HepG2 (cell line): Measurements from ENCODE around the gene WDR54. TPM values are rescaled to one million over a fixed set of nuclear protein-coding genes. Genes with fewer than 3 reads are reported as not detected.

Experiments
- AGO1 ChIP-seq: fragments of 200-400 bp; formaldehyde crosslinking; IDR thresholded peaks from 2 replicates; pipeline ENCODE4 v1.6.1; 2017; ENCODE audit warnings: mild to moderate bottlenecking, low read depth, low read length, moderate library complexity; ENCODE audit not compliant: poor library complexity, severe bottlenecking
- ATF7-NPFF ChIP-seq: sonication (generic); formaldehyde crosslinking; IDR thresholded peaks from 2 replicates; pipeline ENCODE4 v1.8.1; 2023; ENCODE audit warnings: mild to moderate bottlenecking, low read depth, missing genetic modification reagents, moderate library complexity
- BHLHE40 ChIP-seq: IDR thresholded peaks from 2 replicates; pipeline ENCODE4 v1.6.1; 2011; ENCODE audit warnings: low read length, improper control_type of control experiment
- CREBL2 ChIP-seq: sonication (generic); formaldehyde crosslinking; IDR thresholded peaks from 2 replicates; pipeline ENCODE4 v1.8.1; 2023; ENCODE audit warnings: missing genetic modification reagents, mild to moderate bottlenecking, borderline replicate concordance
- ELF3 ChIP-seq: IDR thresholded peaks from 2 replicates; pipeline ENCODE4 v1.6.1; 2016; ENCODE audit warnings: missing genetic modification reagents, missing compliant biosample characterization
- HES4 ChIP-seq: sonication (generic); formaldehyde crosslinking; IDR thresholded peaks from 2 replicates; pipeline ENCODE4 v1.9.0; 2021; ENCODE audit warnings: mild to moderate bottlenecking, missing genetic modification reagents, borderline replicate concordance
- HNRNPL ChIP-seq: fragments of 200-400 bp; formaldehyde crosslinking; IDR thresholded peaks from 2 replicates; pipeline ENCODE4 v1.6.1; 2017; ENCODE audit warnings: mild to moderate bottlenecking, low read depth, low read length
- IRF1 ChIP-seq: sonication (generic); formaldehyde crosslinking; IDR thresholded peaks from 2 replicates; pipeline ENCODE4 v1.4.0; 2020; ENCODE audit warnings: low read depth, mild to moderate bottlenecking, missing genetic modification reagents
- MBD4 ChIP-seq: IDR thresholded peaks from 2 replicates; pipeline ENCODE4 v1.6.1; 2012; ENCODE audit warnings: low read length, inconsistent platforms, borderline replicate concordance
- MYPOP ChIP-seq: sonication (generic); formaldehyde crosslinking; IDR thresholded peaks from 2 replicates; pipeline ENCODE4 v1.8.1; 2023; ENCODE audit warnings: mild to moderate bottlenecking, moderate library complexity, missing genetic modification reagents
- MZF1 ChIP-seq: sonication (generic); formaldehyde crosslinking; IDR thresholded peaks from 2 replicates; pipeline ENCODE4 v1.8.1; 2023; ENCODE audit warnings: mild to moderate bottlenecking, missing genetic modification reagents, borderline replicate concordance
- NFKBIZ ChIP-seq: IDR thresholded peaks from 2 replicates; pipeline ENCODE4 v1.6.1; 2018; ENCODE audit warnings: missing genetic modification reagents, missing compliant biosample characterization
- TGIF2 ChIP-seq: IDR thresholded peaks from 2 replicates; pipeline ENCODE4 v1.6.1; 2016; ENCODE audit warnings: control low read depth, missing compliant biosample characterization
- THAP9 ChIP-seq: sonication (generic); formaldehyde crosslinking; IDR thresholded peaks from 2 replicates; pipeline ENCODE4; 2020; ENCODE audit warnings: missing genetic modification reagents, mild to moderate bottlenecking, borderline replicate concordance
- THYN1 ChIP-seq: sonication (generic); formaldehyde crosslinking; IDR thresholded peaks from 2 replicates; pipeline ENCODE4 v1.8.1; 2023; ENCODE audit warnings: low read depth, mild to moderate bottlenecking, moderate library complexity, missing genetic modification reagents, borderline replicate concordance
- YEATS2 ChIP-seq: sonication (generic); formaldehyde crosslinking; IDR thresholded peaks from 2 replicates; pipeline ENCODE4 v1.4.0; 2020; ENCODE audit warnings: missing genetic modification reagents, borderline replicate concordance
- ZNF264 ChIP-seq: sonication (generic); formaldehyde crosslinking; IDR thresholded peaks from 2 replicates; pipeline ENCODE4 v1.4.0; 2020; ENCODE audit warnings: missing genetic modification reagents
- ZNF317 ChIP-seq: sonication (generic); formaldehyde crosslinking; IDR thresholded peaks from 2 replicates; pipeline ENCODE4 v1.5.0; 2020; ENCODE audit warnings: mild to moderate bottlenecking, missing genetic modification reagents
- ZNF572 ChIP-seq: sonication (generic); formaldehyde crosslinking; IDR thresholded peaks from 2 replicates; pipeline ENCODE4 v1.5.1; 2020; ENCODE audit warnings: mild to moderate bottlenecking, missing genetic modification reagents
- ZNF709 ChIP-seq: sonication (generic); formaldehyde crosslinking; IDR thresholded peaks from 2 replicates; pipeline ENCODE4 v1.5.0; 2020; ENCODE audit warnings: mild to moderate bottlenecking, missing genetic modification reagents
- ZNF879 ChIP-seq: sonication (generic); formaldehyde crosslinking; IDR thresholded peaks from 2 replicates; pipeline ENCODE4 v1.8.1; 2023; ENCODE audit warnings: missing genetic modification reagents
- polyA plus RNA-seq, 8 experiments: library from polyadenylated mRNA; depleted of rRNA in 3 of 8; stranded (reverse) in 7 of 8; unstranded in 1 of 8; fragments of >200 nt; fragmentation: Illumina TruSeq in 4 of 8; extraction: Trizol in 4 of 8; gene quantifications; 2 replicates each; pipeline versions ENCODE4 v1.2.1 to v1.2.3, GENCODE V29; 2011 to 2016; ENCODE audit warnings: low read depth in 4 of 8, missing spikeins in 1 of 8, mixed read lengths in 1 of 8; ENCODE audit not compliant: insufficient read depth in 1 of 8
- total RNA-seq, 5 experiments: library from RNA; depleted of rRNA; stranded (reverse); fragments of >200 nt; fragmentation: Illumina TruSeq; extraction: Trizol; gene quantifications; 2 replicates each; pipeline ENCODE4 v1.2.3, GENCODE V29; 2016; ENCODE audit warnings: low read depth in 1 of 5
- TF ChIP-seq, protein P1 (sequence below): sonication (generic); formaldehyde crosslinking; conservative IDR thresholded peaks from 2 replicates; pipeline ENCODE4 v1.8.0; 2022; ENCODE audit warnings: low read depth, missing genetic modification reagents
- TF ChIP-seq, protein P2 (sequence below): IDR thresholded peaks from 2 replicates; pipeline ENCODE4 v1.6.1; 2016

The WDR54 gene
- total and polyA plus RNA-seq, 2 of the 13 experiments (the other 11 are each of a cell fraction or from before 2014, with no cell fraction given), result 2.0 to 17.3 TPM

DNA sequence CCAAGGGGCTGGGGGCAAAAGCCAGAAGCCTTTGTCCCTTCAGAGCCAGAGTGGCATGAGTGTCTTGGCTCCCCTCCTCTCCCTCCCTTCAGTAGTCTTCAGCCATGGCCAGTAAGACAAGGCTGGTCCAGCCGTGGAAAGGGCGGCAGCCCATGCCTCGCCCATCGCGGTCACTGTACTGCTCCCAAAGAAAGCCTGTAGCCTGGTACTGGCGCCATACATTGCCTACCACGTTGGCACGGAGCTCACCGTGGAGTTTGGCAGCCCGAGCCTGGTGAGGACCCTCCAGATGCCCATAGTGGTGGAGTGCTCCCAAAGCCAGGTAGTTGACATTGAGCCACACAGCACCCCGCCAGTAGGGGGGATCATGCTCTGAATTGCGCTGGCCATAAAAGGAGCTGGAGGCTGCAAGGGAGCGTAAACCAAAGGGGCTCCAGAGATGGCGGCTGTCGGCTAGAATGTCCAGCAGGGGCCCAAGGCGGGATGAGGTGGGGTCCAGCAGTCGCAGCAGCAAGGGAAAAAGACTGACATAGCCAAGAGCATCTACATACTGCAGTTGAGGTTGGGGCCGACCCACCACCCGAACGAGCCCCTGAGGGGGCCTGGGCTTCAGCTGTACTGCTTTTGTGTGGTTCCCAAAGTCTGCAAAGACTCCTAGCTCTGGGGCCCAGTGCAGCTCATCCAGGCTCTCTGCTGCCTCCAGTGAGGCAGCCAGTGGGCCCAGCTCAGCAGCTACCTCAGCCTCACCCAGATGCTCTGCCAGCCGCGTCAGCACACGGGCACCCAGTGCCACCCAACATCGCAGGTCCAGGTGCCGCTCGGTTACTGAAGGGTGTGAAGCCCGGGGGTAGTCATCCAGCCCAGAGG, 39.9 kb downstream of the WDR54 start (continued):
- TF ChIP-seq, protein P1, sequence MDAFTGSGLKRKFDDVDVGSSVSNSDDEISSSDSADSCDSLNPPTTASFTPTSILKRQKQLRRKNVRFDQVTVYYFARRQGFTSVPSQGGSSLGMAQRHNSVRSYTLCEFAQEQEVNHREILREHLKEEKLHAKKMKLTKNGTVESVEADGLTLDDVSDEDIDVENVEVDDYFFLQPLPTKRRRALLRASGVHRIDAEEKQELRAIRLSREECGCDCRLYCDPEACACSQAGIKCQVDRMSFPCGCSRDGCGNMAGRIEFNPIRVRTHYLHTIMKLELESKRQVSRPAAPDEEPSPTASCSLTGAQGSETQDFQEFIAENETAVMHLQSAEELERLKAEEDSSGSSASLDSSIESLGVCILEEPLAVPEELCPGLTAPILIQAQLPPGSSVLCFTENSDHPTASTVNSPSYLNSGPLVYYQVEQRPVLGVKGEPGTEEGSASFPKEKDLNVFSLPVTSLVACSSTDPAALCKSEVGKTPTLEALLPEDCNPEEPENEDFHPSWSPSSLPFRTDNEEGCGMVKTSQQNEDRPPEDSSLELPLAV (CRISPR knock-in tag), result no peak
- TF ChIP-seq BHLHE40 (no peak), THYN1 (CRISPR knock-in tag) (no peak), AGO1 (peak; percentile 93), TGIF2 (CRISPR knock-in tag) (no peak), MYPOP (CRISPR knock-in tag) (no peak), ZNF264 (CRISPR knock-in tag) (no peak), ZNF709 (no peak), ATF7-NPFF (CRISPR knock-in tag) (no peak), ZNF572 (CRISPR knock-in tag) (no peak), THAP9 (CRISPR knock-in tag) (no peak), ZNF317 (CRISPR knock-in tag) (no peak), YEATS2 (CRISPR knock-in tag) (0 out of 2 replicates have a peak, but pooled peaks have one; percentile 25), ELF3 (no peak), HES4 (CRISPR knock-in tag) (no peak), MZF1 (CRISPR knock-in tag) (no peak), HNRNPL (peak; percentile 48; the same call in 1 of the 2 replicates), IRF1 (CRISPR knock-in tag) (no peak), ZNF879 (CRISPR knock-in tag) (no peak), NFKBIZ (CRISPR knock-in tag) (no peak), CREBL2 (CRISPR knock-in tag) (no peak), MBD4 (no peak)
- TF ChIP-seq, protein P2, sequence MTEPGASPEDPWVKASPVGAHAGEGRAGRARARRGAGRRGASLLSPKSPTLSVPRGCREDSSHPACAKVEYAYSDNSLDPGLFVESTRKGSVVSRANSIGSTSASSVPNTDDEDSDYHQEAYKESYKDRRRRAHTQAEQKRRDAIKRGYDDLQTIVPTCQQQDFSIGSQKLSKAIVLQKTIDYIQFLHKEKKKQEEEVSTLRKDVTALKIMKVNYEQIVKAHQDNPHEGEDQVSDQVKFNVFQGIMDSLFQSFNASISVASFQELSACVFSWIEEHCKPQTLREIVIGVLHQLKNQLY (CRISPR knock-in tag), result no peak
